T-helper 1 cell (primary cell): ENCODE data around the gene UNC93A.
"Not testable (repeated sequence)": the region's sequence is repeated elsewhere in the genome, so short reads cannot be mapped to it uniquely, and the experiment has no call there.

ENCODE experiments used
- DNase-seq, 5 donors: peaks; one replicate each; pipeline ENCODE4 v3.0.0-alpha.2; 2012 to 2020

UNC93A gene

DNA sequence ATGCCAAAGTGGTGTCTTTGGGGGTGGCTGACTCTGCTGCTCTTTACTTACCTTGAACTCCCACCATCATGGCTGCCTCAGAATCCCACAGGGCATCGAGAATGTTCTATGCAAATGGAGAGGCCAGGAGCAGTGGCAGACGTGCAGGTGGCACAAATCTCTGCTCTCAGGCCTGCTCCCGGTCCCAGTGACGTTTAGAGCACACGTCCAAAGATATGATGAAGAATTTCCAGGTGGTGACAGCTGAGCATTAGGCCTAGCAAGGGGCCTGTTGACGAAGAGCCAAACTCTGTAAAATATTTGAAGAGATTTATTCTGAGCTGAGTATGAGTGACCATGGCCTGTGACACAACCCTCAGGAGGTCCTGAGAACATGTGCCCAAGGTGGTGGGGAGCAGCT lies 19.0 kb upstream of the UNC93A start:
- DNase-seq = no peak

GRCh38 chr6:167272696-167273379 lies 18.3 kb upstream of the UNC93A start:
- DNase-seq = no peak

DNA sequence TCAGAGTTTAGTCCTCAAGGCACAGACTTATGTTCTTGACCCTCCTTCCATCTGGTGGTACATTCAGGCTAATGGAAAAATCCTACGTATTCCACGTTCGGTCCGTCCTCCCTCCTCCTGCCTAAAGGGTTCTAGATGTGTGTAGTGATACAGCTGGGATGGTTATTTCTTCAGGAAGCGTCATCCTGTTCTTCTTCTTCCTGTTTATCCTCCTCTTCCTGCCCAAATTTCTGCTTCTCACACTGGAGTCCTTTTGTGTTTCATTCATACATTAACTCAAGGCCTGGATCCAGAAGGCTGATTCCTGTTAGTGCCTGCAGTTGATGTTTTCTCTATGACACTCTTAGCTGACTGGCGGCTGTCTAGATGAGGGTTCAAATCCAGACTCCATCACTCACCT lies 16.8 kb upstream of the UNC93A start:
- no peak for DNase-seq

DNA sequence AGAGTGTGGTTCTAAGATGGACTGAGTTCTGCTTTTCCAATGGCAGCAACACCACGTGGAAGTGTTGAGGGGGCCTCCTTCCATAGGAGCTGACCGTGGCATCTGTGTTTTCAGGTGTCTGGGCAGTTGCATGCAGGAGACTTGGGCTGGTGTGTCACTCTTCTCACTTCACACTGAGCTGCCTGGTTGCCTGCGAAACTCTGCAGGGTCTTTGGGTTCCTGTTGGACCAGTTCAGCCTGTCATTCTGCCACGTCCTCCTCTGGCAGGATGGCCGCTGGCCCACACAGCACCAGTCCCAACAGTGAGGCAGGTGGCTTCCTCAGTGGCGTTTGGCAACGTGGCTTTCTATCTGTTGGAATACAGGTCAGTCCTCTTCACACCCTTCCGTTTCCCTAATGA lies 16.1 kb upstream of the UNC93A start:
- no peak for DNase-seq

- no peak for DNase-seq
Observed at GRCh38 chr6:167275436-167275835, 15.7 kb upstream of the UNC93A start.

- DNase-seq = no peak
Observed at GRCh38 chr6:167276772-167277533, 14.2 kb upstream of the UNC93A start.

DNA sequence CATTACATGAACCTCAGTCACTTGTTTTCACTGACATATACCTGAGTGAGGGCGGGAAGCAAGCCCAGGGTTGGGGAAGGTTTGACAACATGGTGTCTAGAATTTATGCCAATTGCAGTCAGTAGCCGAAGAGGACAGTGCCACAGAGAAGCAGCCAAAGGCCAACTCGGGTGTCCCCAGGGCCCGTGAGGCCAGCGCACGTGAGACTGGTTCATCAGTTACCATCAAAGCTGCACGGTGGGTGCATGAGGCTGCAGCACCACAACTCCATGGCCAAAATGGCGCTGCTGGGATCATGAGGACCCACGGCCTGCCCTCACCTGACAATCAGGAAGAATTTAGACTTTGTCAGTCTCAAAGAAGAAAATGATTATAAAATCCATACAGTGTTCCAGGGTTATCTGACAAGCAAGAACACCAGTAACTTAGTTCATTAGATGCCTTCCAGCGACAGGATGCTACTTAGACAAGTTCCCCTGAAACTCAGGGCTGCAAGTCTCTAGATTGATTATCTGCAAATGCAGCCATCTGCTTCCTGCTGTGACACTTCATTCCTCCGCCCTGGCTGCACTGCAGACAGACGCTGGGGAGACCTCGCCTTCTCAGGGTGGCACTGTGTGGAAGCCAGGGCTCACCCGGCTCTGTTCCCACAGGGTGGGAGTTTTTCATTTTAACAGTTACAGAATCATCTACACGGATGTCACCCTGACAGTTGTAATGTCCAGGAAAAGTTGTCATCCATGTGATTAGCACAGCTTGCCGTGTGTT lies 12.8 kb upstream of the UNC93A start:
- DNase-seq = not testable (repeated sequence)

- no peak for DNase-seq
Observed at GRCh38 chr6:167279766-167280446, 11.2 kb upstream of the UNC93A start.

GRCh38 chr6:167280466-167280865 lies 10.6 kb upstream of the UNC93A start:
- DNase-seq = not testable (repeated sequence)

DNA sequence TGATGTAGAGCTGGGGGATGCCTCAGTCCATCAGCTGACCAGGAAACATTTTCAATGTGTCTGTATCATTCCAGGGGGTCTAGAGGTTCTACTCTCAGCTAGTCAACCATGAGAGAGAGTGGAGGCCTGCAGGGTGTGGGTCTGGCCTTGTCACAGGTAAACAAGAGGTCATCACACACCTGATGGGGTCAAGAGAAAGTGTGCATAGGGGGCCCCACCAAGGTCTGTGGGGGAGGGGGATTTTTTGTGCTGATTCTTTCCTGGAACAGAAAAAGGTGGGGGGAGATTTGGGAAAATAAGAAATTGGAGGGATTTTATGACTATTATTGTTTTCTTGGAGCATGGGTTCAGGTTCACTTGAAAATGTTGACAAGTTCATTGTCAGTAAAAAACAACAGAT lies 8.9 kb upstream of the UNC93A start:
- DNase-seq = no peak

GRCh38 chr6:167284565-167284964 lies 6.5 kb upstream of the UNC93A start:
- DNase-seq = not testable (repeated sequence)

- no peak for DNase-seq
Observed at GRCh38 chr6:167285077-167285770, 5.9 kb upstream of the UNC93A start.

DNA sequence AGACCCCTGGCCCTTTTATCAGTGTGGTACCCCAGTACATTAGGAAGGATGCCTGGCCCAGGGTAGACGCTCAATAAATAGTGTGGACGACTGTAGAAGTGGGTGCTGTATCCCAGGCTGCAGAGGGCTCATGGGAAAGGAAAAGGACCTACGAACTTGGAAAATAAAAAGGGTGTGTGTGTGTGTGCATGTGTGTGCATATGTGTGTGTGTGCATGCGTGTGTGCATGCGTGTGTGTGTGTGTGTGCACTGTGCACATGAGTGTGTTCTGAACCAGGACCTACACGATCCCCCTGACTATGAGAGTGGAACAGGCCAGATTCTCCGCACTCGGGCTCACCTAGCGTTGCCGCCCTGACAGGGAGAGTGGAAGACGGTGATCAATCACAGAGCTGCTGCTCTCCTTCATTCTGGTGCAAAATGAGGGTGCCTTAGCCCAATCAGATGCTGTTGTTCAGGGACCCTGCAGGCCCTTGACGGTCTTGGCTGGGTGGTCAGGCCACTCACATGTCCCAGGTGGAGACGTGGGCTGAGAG lies 3.5 kb upstream of the UNC93A start:
- no peak for DNase-seq

DNA sequence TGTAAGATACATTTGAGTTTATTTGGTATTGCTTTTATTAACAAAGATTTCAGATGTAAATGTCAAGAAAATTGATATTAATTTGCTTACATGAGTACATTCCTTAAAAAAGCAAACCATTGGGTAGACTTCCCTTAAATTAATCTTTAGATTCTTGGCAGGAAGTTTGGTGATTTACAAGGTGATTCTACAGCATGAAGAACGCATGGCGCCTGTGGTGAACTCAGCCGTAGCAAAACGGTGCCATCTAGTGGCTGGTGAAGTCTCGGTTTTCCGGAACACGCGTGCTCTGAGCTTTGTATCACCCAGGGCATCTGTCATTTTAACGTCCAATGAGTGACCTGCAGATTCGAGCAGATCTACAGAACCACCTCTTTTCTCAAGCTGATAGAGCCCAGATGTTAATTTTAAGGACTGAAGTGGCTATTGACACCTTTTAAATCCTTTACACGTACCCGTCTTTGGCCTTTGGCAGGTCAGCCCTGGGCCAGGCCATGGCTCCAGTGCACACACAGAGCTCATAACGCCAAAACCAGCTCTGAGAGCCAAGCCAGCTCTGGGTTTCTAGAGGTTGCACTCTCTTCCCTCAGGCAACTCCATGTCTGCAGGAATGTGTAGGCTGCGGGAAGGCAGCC lies 2.4 kb upstream of the UNC93A start:
- peak in 2 of 5 donors; percentile 13 to 23 for DNase-seq

DNA sequence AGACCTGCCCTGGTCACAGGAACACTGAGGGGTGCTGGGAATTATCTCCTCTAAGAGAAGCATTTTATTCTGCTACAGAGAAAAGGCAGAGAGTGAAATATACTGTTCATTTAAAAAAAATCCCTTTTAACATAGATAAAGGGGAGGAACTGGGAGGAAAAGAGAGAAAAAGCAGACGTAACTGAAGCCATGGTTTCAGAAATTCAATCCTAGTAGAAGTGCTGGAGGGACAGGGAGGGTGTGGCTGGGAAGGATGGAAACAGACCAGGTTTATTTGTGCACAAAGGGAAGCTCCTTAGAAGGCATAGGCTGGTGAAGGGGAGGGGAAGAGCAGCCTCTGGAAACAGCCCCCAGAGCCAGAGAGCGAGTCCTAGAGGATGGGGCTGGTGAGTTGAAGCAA lies 1.8 kb upstream of the UNC93A start:
- not testable (repeated sequence) for DNase-seq

DNA sequence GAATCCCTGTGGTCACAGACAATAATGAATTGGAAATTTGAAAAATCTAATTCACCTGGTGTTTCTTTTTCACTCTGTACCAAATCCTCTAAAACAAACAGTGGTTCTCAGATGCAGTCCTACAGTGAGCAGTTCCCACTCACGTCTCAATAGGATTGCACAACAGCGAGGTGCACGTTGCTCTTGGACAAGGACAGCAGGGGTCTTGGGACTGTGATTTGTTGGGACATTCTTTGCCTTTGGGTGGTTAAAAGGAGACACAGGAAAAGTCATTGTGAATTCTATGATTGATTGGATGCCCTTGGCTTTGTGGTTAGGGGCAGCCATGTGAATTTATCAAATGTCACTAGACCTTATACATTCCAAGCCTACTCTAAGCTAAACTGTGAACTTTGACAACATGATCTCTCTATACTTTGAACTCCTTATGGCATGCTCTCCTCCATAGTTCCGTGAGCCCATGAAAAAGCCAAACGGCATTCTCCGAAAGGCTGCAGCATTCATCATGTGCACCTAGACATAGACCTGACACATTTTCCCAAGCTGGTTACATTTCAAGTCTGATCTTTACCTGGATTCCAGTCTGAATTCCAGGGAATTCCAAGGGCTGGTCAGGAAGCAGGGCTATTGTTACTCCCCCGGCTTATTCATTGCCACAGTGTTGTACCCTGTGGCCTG lies 647 bp downstream of the UNC93A start:
- DNase-seq = no peak

DNA sequence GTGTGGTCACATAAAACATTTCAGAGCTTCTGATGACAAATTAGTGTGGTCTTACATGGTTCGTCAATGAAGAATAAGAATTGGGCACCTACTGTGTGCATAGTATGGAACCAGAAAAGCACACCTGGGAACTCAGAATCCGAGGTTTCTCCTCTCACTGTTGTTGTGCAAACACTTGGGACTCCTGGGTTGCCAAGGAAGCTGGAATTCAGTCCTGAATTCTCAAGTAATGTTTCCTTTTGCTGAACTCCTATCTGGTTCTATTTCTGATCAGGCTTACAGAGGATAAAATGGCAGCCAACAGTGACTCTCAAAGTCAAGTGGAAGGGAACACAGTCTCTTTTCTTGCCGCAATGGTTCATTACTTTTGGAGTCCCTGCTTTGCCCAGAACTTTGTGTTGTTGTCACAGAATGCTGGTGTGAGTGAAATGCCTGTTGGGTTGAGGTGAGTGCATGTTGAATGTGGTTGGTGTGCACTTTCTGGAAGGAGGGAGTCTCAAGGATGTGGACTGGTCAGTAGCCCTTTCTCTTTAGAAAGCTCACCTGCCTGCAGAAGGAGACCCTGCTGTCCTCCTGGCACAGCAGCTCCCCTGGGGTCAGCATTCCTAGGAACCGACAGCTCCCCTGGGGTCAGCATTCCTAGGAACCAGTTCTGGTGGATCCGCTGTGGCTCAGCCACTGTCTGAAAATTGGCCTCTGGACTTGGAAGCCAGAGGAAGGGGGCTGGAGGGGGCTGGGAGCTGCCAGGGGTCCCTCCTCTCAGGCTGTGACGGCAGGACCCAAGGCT lies 1.4 kb downstream of the UNC93A start:
- no peak for DNase-seq

- no peak for DNase-seq
Observed at GRCh38 chr6:167293088-167293589, 2.0 kb downstream of the UNC93A start.

DNA sequence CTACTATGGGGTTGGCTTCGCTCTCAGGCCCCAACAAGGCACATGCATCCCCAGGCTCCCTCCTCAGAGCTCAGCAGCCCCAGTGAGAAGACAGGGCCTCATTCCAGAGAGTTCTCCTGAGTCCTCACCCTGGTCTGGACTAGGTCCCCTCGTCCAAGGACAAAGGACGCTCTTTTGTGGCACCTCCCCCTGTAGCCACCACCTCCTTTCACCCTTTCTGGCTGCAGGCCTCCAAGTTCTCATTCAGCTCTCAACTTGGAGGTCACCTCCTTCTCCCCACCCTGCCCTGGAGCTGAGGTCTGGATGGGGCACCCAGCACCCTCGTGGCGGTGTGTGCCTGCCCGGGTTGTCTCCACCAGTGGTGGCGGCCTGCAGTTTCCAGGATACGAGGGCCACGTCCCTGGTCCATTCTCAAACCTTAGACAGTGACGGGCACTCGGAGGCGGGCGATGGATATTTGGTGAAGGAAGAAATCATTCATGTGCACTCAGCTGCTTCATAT lies 2.5 kb downstream of the UNC93A start:
- no peak for DNase-seq

DNA sequence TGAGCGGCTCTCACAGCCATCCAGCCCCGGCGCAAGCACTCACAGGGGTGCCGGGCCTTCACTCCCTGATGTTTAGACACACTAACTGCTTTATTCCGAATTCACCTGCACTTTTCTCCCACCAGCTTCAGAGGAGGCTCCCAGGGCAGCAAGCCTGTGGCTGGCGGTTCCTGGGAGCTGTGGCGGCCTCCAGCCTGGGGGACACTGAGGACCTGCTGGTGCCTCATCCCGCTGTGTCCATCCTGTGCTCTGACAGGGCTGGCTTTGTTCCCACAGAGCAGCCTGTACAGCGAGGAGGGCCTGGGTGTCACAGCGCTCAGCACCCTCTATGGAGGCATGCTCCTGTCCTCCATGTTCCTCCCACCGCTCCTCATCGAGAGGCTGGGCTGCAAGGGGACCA lies 3.1 kb downstream of the UNC93A start:
- DNase-seq = no peak
